ENCODE measurements around the gene LENG8. TPM values are rescaled to one million over a fixed set of nuclear protein-coding genes. Genes with fewer than 3 reads are reported as not detected.

LENG8 gene
- total and polyA plus RNA-seq, 2 of the 4 experiments (the other 2 are of a cell fraction): 21.1 to 93.9 TPM

DNA sequence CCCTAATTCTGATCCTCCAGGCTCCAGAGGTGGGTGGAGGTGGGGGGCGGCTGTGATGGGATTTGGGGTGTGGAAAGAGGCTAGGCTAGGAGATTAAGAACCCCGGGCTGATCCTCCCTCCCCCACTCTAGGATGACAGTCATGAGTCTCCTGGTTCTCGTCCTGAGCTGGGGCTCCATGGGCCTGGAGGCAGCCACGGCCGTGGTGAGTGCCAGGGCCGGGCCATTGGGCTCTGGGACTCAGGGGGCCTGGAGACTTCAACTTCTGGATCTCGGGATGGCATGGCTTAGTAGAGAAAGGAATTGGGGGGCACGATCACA, 19.9 kb upstream of the LENG8 start:
- H2BK20ac ChIP-seq (ENCODE audit: low read depth, low read length): no peak overlapping the region
- in situ Hi-C loops (cut with MboI; ENCODE audit: low sequenced_read_pairs) (no loop called here), dilution Hi-C loops (cut with HindIII; ENCODE audit: low sequenced_read_pairs, unreplicated experiment) (no loop called here), intact Hi-C loops (cut with micrococcal nuclease) (no loop called here)
- H3K56ac ChIP-seq (ENCODE audit: extremely low read depth, insufficient read depth, low read length): no peak overlapping the region
- no TSS peak for BruUV-seq (replicated peaks)
- no peak overlapping the region for H3K4me3 ChIP-seq (ENCODE audit: insufficient read depth, low read depth, low read length)
- H2AK5ac ChIP-seq (ENCODE audit: low read depth, low read length): no peak overlapping the region
- peaks cover 11% of the 10 kb centered on the region; the same call in 1 of the 2 replicates for H3K27me3 ChIP-seq (ENCODE audit: control insufficient read depth, insufficient read depth, low read length)
- H3K36me3 ChIP-seq (ENCODE audit: control insufficient read depth, insufficient read depth, low read length): no peaks in the 10 kb centered on the region
- no peak overlapping the region for H3K27ac ChIP-seq (ENCODE audit: insufficient read depth, low read length)
- H4K91ac ChIP-seq (ENCODE audit: insufficient read depth, low read depth, low read length): no peak overlapping the region
- no peak overlapping the region for H3K4me2 ChIP-seq (ENCODE audit: low read depth, low read length)
- H3K23ac ChIP-seq (ENCODE audit: low read depth, low read length): no peak overlapping the region
- WGBS, 2 experiments (ENCODE audit: extremely low coverage in 2 of 2, insufficient read length in 1 of 2): 63% methylated on average over 5 of the region's 8 CpGs; no CpG with 5 or more reads in 1 of the 2 experiments
- ChIA-PET CTCF (no interaction called here), POLR2A (ENCODE audit: unreplicated experiment) (no interaction called here)
- H3K79me1 ChIP-seq (ENCODE audit: low read depth in 1 of 2, low read length in 2 of 2): no peaks in the 10 kb centered on the region
- H3K4me1 ChIP-seq (ENCODE audit: control insufficient read depth, insufficient read depth, low read length): 0 out of 2 replicates have a peak, but pooled peaks cover 2% of the 10 kb centered on the region
- no peak overlapping the region for H4K5ac ChIP-seq (ENCODE audit: low read depth, low read length)
- no peak overlapping the region for H3K9ac ChIP-seq (ENCODE audit: low read depth, low read length)
- no peak overlapping the region for H2AK9ac ChIP-seq (replicated peaks; ENCODE audit: low read depth, low read length, poor library complexity)
- no peaks in the 10 kb centered on the region; the same call in 1 of the 2 replicates for H4K20me1 ChIP-seq (ENCODE audit: insufficient read depth, low read length)
- no peak overlapping the region for H3K14ac ChIP-seq (replicated peaks; ENCODE audit: low read depth, low read length)
- no peak for TF ChIP-seq BHLHE40 (IDR thresholded peaks at IDR 0.05; ENCODE audit: low read depth, low read length)
- TF ChIP-seq NFE2L2 (IDR thresholded peaks at IDR 0.05; ENCODE audit: low read depth, low read length): no peak
- no peak for TF ChIP-seq RAD21 (IDR thresholded peaks at IDR 0.05; ENCODE audit: low read length)
- TF ChIP-seq, protein P1, sequence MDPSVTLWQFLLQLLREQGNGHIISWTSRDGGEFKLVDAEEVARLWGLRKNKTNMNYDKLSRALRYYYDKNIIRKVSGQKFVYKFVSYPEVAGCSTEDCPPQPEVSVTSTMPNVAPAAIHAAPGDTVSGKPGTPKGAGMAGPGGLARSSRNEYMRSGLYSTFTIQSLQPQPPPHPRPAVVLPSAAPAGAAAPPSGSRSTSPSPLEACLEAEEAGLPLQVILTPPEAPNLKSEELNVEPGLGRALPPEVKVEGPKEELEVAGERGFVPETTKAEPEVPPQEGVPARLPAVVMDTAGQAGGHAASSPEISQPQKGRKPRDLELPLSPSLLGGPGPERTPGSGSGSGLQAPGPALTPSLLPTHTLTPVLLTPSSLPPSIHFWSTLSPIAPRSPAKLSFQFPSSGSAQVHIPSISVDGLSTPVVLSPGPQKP (IDR thresholded peaks at IDR 0.05; ENCODE audit: borderline replicate concordance, low read depth, low read length): no peak
- no peak for TF ChIP-seq POLR2A (IDR thresholded peaks at IDR 0.05; ENCODE audit: low read depth, low read length)
- TF ChIP-seq SMC3 (IDR thresholded peaks at IDR 0.05; ENCODE audit: low read depth, low read length): no peak
- TF ChIP-seq, protein P2, sequence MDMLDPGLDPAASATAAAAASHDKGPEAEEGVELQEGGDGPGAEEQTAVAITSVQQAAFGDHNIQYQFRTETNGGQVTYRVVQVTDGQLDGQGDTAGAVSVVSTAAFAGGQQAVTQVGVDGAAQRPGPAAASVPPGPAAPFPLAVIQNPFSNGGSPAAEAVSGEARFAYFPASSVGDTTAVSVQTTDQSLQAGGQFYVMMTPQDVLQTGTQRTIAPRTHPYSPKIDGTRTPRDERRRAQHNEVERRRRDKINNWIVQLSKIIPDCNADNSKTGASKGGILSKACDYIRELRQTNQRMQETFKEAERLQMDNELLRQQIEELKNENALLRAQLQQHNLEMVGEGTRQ (IDR thresholded peaks at IDR 0.05; ENCODE audit: low read depth, low read length): no peak
- no peak for TF ChIP-seq MAFK (IDR thresholded peaks at IDR 0.05; ENCODE audit: low read depth, low read length)
- TF ChIP-seq RFX5 (IDR thresholded peaks at IDR 0.05; ENCODE audit: low read depth, low read length): no peak
- no peak for TF ChIP-seq RCOR1 (IDR thresholded peaks at IDR 0.05; ENCODE audit: insufficient replicate concordance, low read length)
- no peak for TF ChIP-seq MAZ (IDR thresholded peaks at IDR 0.05; ENCODE audit: borderline replicate concordance, low read depth, low read length)
- no peak overlapping the region for H2BK120ac ChIP-seq (ENCODE audit: low read depth, low read length)
- H3K9me1 ChIP-seq (ENCODE audit: insufficient read depth, low read length): no peaks in the 10 kb centered on the region
- no peak overlapping the region for H2AFZ ChIP-seq (replicated peaks; ENCODE audit: low read length, poor library complexity)
- H3K9me3 ChIP-seq (ENCODE audit: control insufficient read depth, insufficient read depth, low read length): no peaks in the 10 kb centered on the region
- no peak overlapping the region for H3K18ac ChIP-seq (ENCODE audit: low read depth, low read length)
- H2BK15ac ChIP-seq (ENCODE audit: low read depth, low read length): no peak overlapping the region
- no peak overlapping the region for H3K4ac ChIP-seq (ENCODE audit: low read depth, low read length)
- H2BK5ac ChIP-seq (ENCODE audit: low read depth, low read length, poor library complexity, severe bottlenecking): no peak overlapping the region
- H4K8ac ChIP-seq (ENCODE audit: low read depth in 2 of 2, low read length in 2 of 2): no peak overlapping the region
- no peak for ATAC-seq (ENCODE audit: low read depth)
- DNase-seq: no peak

Measured in IMR-90 (cell line).